HG03045 (cell line): ENCODE data around the gene DNAJB13.
"Not testable (repeated sequence)": the region's sequence is repeated elsewhere in the genome, so short reads cannot be mapped to it uniquely, and the experiment has no call there.

Experiments used
- ATAC-seq: cut with Tn5 transposase; IDR thresholded peaks from one replicate; pipeline ENCODE4 v1.9.1; 2021; ENCODE audit warnings: mild to moderate bottlenecking, moderate library complexity; ENCODE audit not compliant: unreplicated experiment

DNAJB13 gene

GRCh38 chr11:73950869-73951710 is at the start of gene DNAJB13:
Gene DNAJB13 (plus strand): TSS chr11:73951026. CDS start chr11:73951070, 44 bp downstream.
- ATAC-seq = peak; percentile 75

GRCh38 chr11:73902303-73902702 is 48.5 kb upstream of the DNAJB13 start:
- ATAC-seq = no peak

- ATAC-seq = no peak
Measured at GRCh38 chr11:73907191-73907590, 43.6 kb upstream of the DNAJB13 start.

- no peak for ATAC-seq
Measured at GRCh38 chr11:73912026-73912425, 38.8 kb upstream of the DNAJB13 start.

- no peak for ATAC-seq
Measured at GRCh38 chr11:73913472-73913871, 37.4 kb upstream of the DNAJB13 start.

GRCh38 chr11:73914284-73914683 is 36.5 kb upstream of the DNAJB13 start:
- ATAC-seq = no peak

GRCh38 chr11:73916435-73916834 is 34.4 kb upstream of the DNAJB13 start:
- no peak for ATAC-seq

- ATAC-seq = no peak
Measured at GRCh38 chr11:73921180-73921579, 29.6 kb upstream of the DNAJB13 start.

GRCh38 chr11:73929388-73929787 is 21.4 kb upstream of the DNAJB13 start:
- no peak for ATAC-seq

- ATAC-seq = no peak
Measured at GRCh38 chr11:73931039-73931645, 19.7 kb upstream of the DNAJB13 start.

GRCh38 chr11:73931951-73932350 is 18.9 kb upstream of the DNAJB13 start:
- no peak for ATAC-seq

- no peak for ATAC-seq
Measured at GRCh38 chr11:73932781-73933180, 18.0 kb upstream of the DNAJB13 start.

GRCh38 chr11:73936047-73936446 is 14.8 kb upstream of the DNAJB13 start:
- ATAC-seq = not testable (repeated sequence)

GRCh38 chr11:73939096-73939495 is 11.7 kb upstream of the DNAJB13 start:
- no peak for ATAC-seq

GRCh38 chr11:73940801-73941570 is 9.8 kb upstream of the DNAJB13 start:
- no peak for ATAC-seq

GRCh38 chr11:73942010-73942409 is 8.8 kb upstream of the DNAJB13 start:
- no peak for ATAC-seq

GRCh38 chr11:73944085-73944484 is 6.7 kb upstream of the DNAJB13 start:
- ATAC-seq = no peak

- ATAC-seq = no peak
Measured at GRCh38 chr11:73944901-73945300, 5.9 kb upstream of the DNAJB13 start.

- ATAC-seq = no peak
Measured at GRCh38 chr11:73945396-73945795, 5.4 kb upstream of the DNAJB13 start.

GRCh38 chr11:73946798-73947458 is 3.9 kb upstream of the DNAJB13 start:
- ATAC-seq = no peak

- no peak for ATAC-seq
Measured at GRCh38 chr11:73949246-73949645, 1.6 kb upstream of the DNAJB13 start.
